MM.1S (cell line): Measurements from ENCODE around the gene GRIK2.

Source experiments
- DNase-seq: peaks from one replicate; pipeline ENCODE4 v3.0.0-alpha.2; 2015
- H2AFZ ChIP-seq: fragments of 300-600 bp; sonication (generic); 2 replicates; pipeline ENCODE4 v1.6.0; 2016; ENCODE audit warnings: antibody characterized with exemption, low read length
- H3F3A ChIP-seq: fragments of 300-600 bp; sonication (generic); 2 replicates; pipeline ENCODE4 v1.6.1; 2016; ENCODE audit warnings: mild to moderate bottlenecking, antibody characterized with exemption, low read length, moderate library complexity, mixed read lengths; ENCODE audit not compliant: insufficient read depth
- H3K27ac ChIP-seq: fragments of 300-600 bp; sonication (generic); 2 replicates; pipeline ENCODE4 v1.5.1; 2016; ENCODE audit warnings: mild to moderate bottlenecking, low read length
- H3K27me3 ChIP-seq: fragments of 300-600 bp; sonication (generic); replicated peaks from 2 replicates; pipeline ENCODE4 v1.6.0; 2016; ENCODE audit warnings: low read length; ENCODE audit not compliant: insufficient read depth
- H3K36me3 ChIP-seq: fragments of 300-600 bp; sonication (generic); replicated peaks from 2 replicates; pipeline ENCODE4 v1.6.1; 2016; ENCODE audit warnings: mild to moderate bottlenecking, low read length, mixed read lengths; ENCODE audit not compliant: insufficient read depth
- H3K4me1 ChIP-seq: fragments of 300-600 bp; sonication (generic); 2 replicates; pipeline ENCODE4 v1.6.1; 2016; ENCODE audit warnings: low read length, mixed read lengths
- H3K4me2 ChIP-seq: fragments of 300-600 bp; sonication (generic); 2 replicates; pipeline ENCODE4 v1.6.0; 2016; ENCODE audit warnings: low read depth, low read length
- H3K4me3 ChIP-seq: fragments of 300-600 bp; sonication (generic); 2 replicates; pipeline ENCODE4 v1.5.1; 2016; ENCODE audit warnings: low read length, mixed read lengths
- H3K79me2 ChIP-seq: fragments of 300-600 bp; sonication (generic); 2 replicates; pipeline ENCODE4 v1.6.1; 2016; ENCODE audit warnings: mixed run types, low read length, mixed read lengths
- H3K9ac ChIP-seq: fragments of 300-600 bp; sonication (generic); 2 replicates; pipeline ENCODE4 v1.6.1; 2016; ENCODE audit warnings: low read length, mixed read lengths
- H3K9me2 ChIP-seq: fragments of 300-600 bp; sonication (generic); replicated peaks from 2 replicates; pipeline ENCODE4 v1.6.1; 2016; ENCODE audit warnings: mild to moderate bottlenecking, low read length, mixed read lengths; ENCODE audit not compliant: insufficient read depth
- H3K9me3 ChIP-seq: fragments of 300-600 bp; sonication (generic); replicated peaks from 2 replicates; pipeline ENCODE4 v1.6.1; 2016; ENCODE audit warnings: mild to moderate bottlenecking, low read length, mixed read lengths; ENCODE audit not compliant: insufficient read depth
- H4K20me1 ChIP-seq: fragments of 300-600 bp; sonication (generic); 2 replicates; pipeline ENCODE4 v1.6.1; 2016; ENCODE audit warnings: mild to moderate bottlenecking, low read length, moderate library complexity, mixed read lengths; ENCODE audit not compliant: insufficient read depth
- CTCF ChIP-seq: fragments of 300-600 bp; sonication (generic); IDR thresholded peaks from 2 replicates; pipeline ENCODE4 v1.5.1; 2016; ENCODE audit warnings: antibody characterized with exemption, low read length, mixed read lengths
- EZH2 ChIP-seq: fragments of 300-600 bp; sonication (generic); optimal IDR thresholded peaks from 2 replicates; pipeline ENCODE3; 2017; ENCODE audit warnings: low read depth, mild to moderate bottlenecking, antibody characterized with exemption, low read length, mixed read lengths
- EZH2phosphoT487 ChIP-seq: fragments of 300-600 bp; sonication (generic); IDR thresholded peaks from 2 replicates; pipeline ENCODE4 v1.6.1; 2018; ENCODE audit warnings: antibody characterized with exemption, low read length

GRIK2 gene

GRCh38 chr6:101489456-101489855, 95.9 kb downstream of the GRIK2 start:
- no peaks in the 10 kb centered on the region for H3K79me2 ChIP-seq
- H3K4me1 ChIP-seq: no peaks in the 10 kb centered on the region
- H3K9me3 ChIP-seq: no peaks in the 10 kb centered on the region
- no peak overlapping the region for H3K27ac ChIP-seq
- H3K9me2 ChIP-seq: no peaks in the 10 kb centered on the region
- H2AFZ ChIP-seq: no peak overlapping the region
- H3F3A ChIP-seq: no peaks in the 10 kb centered on the region
- no peaks in the 10 kb centered on the region for H3K36me3 ChIP-seq
- no peak overlapping the region for H3K4me2 ChIP-seq
- no peaks in the 10 kb centered on the region for H3K27me3 ChIP-seq
- TF ChIP-seq CTCF (no peak), EZH2phosphoT487 (no peak), EZH2 (no peak)
- DNase-seq: no peak
- H3K4me3 ChIP-seq: no peak overlapping the region
- no peaks in the 10 kb centered on the region for H4K20me1 ChIP-seq
- H3K9ac ChIP-seq: no peak overlapping the region

- H3K27me3 ChIP-seq: no peaks in the 10 kb centered on the region
- H2AFZ ChIP-seq: no peak overlapping the region
- no peaks in the 10 kb centered on the region for H4K20me1 ChIP-seq
- no peak for DNase-seq
- no peak overlapping the region for H3K4me2 ChIP-seq
- no peaks in the 10 kb centered on the region for H3K9me3 ChIP-seq
- no peak overlapping the region for H3K27ac ChIP-seq
- H3F3A ChIP-seq: no peaks in the 10 kb centered on the region
- no peaks in the 10 kb centered on the region for H3K4me1 ChIP-seq
- H3K79me2 ChIP-seq: no peaks in the 10 kb centered on the region
- H3K9me2 ChIP-seq: no peaks in the 10 kb centered on the region
- H3K36me3 ChIP-seq: no peaks in the 10 kb centered on the region
- no peak overlapping the region for H3K4me3 ChIP-seq
- TF ChIP-seq EZH2phosphoT487: no peak
- H3K9ac ChIP-seq: no peak overlapping the region
Observed at GRCh38 chr6:101490857-101491256, 97.3 kb downstream of the GRIK2 start.

GRCh38 chr6:101502818-101503217, 109.3 kb downstream of the GRIK2 start:
- no peak overlapping the region for H3K4me3 ChIP-seq
- no peak overlapping the region for H2AFZ ChIP-seq
- no peaks in the 10 kb centered on the region for H3K27me3 ChIP-seq
- H4K20me1 ChIP-seq: no peaks in the 10 kb centered on the region
- no peaks in the 10 kb centered on the region for H3K9me2 ChIP-seq
- no peaks in the 10 kb centered on the region for H3K9me3 ChIP-seq
- no peaks in the 10 kb centered on the region for H3K4me1 ChIP-seq
- no peak for DNase-seq
- H3K36me3 ChIP-seq: no peaks in the 10 kb centered on the region
- H3K79me2 ChIP-seq: no peaks in the 10 kb centered on the region
- H3K4me2 ChIP-seq: no peak overlapping the region
- H3K27ac ChIP-seq: no peak overlapping the region
- TF ChIP-seq CTCF: no peak
- no peak for TF ChIP-seq EZH2
- TF ChIP-seq EZH2phosphoT487: no peak
- no peaks in the 10 kb centered on the region for H3F3A ChIP-seq
- no peak overlapping the region for H3K9ac ChIP-seq

- Histone ChIP-seq H3K4me1 (no peaks in the 10 kb centered on the region), H3K4me2 (no peak overlapping the region), H3K4me3 (no peak overlapping the region), H3K79me2 (no peaks in the 10 kb centered on the region), H3K27ac (no peak overlapping the region), H4K20me1 (no peaks in the 10 kb centered on the region), H3K36me3 (no peaks in the 10 kb centered on the region), H3K9ac (no peak overlapping the region), H2AFZ (no peak overlapping the region), H3K9me3 (no peaks in the 10 kb centered on the region), H3K27me3 (no peaks in the 10 kb centered on the region), H3F3A (no peaks in the 10 kb centered on the region), H3K9me2 (no peaks in the 10 kb centered on the region)
- DNase-seq: no peak
- TF ChIP-seq EZH2phosphoT487 (no peak), EZH2 (no peak), CTCF (no peak)
Observed at GRCh38 chr6:101509536-101509935, 116.0 kb downstream of the GRIK2 start.
